T-helper 2 cell treated with Interferon-gamma antibody and Interleukin-4, amounts not matched to agents 5 μg/mL and 100 μg/mL, for 36 hours (primary cell): Measurements from ENCODE around the gene NKX2-2.
A peak's percentile ranks its signal among the peaks of the same experiment; 100 is the strongest.

Experiments
- DNase-seq: peaks from one replicate; pipeline ENCODE4 v3.0.0; 2021; ENCODE audit warnings: low spot score
- H3K27ac Mint-ChIP-seq: one replicate; pipeline ENCODE4 v1.8.0; 2021; ENCODE audit warnings: mild to moderate bottlenecking, mixed read lengths
- H3K27me3 Mint-ChIP-seq: one replicate; pipeline ENCODE4 v1.8.0; 2021; ENCODE audit warnings: low read depth, mixed read lengths
- H3K36me3 Mint-ChIP-seq: one replicate; pipeline ENCODE4 v1.8.0; 2021; ENCODE audit warnings: low read depth, mixed read lengths
- H3K4me1 Mint-ChIP-seq: one replicate; pipeline ENCODE4 v1.8.0; 2021; ENCODE audit warnings: low read depth, mixed read lengths
- H3K4me3 Mint-ChIP-seq: one replicate; pipeline ENCODE4 v1.8.0; 2022; ENCODE audit warnings: mild to moderate bottlenecking, moderate library complexity, mixed read lengths
- H3K9me3 Mint-ChIP-seq: one replicate; pipeline ENCODE4 v1.8.0; 2021; ENCODE audit warnings: mixed read lengths

Gene NKX2-2

GRCh38 chr20:21534453-21534852 is 20.6 kb upstream of the NKX2-2 start:
- no peaks in the 10 kb centered on the region for H3K9me3 Mint-ChIP-seq
- H3K36me3 Mint-ChIP-seq: no peaks in the 10 kb centered on the region
- peaks cover 2% of the 10 kb centered on the region for H3K4me1 Mint-ChIP-seq
- H3K4me3 Mint-ChIP-seq: no peak overlapping the region
- H3K27ac Mint-ChIP-seq: no peak overlapping the region
- DNase-seq: no peak
- peaks cover 29% of the 10 kb centered on the region for H3K27me3 Mint-ChIP-seq

- peaks cover 61% of the 10 kb centered on the region for H3K27me3 Mint-ChIP-seq
- no peaks in the 10 kb centered on the region for H3K9me3 Mint-ChIP-seq
- peaks cover 2% of the 10 kb centered on the region for H3K4me1 Mint-ChIP-seq
- H3K4me3 Mint-ChIP-seq: no peak overlapping the region
- no peak for DNase-seq
- H3K27ac Mint-ChIP-seq: no peak overlapping the region
- H3K36me3 Mint-ChIP-seq: no peaks in the 10 kb centered on the region
These were observed 16.0 kb upstream of the NKX2-2 start for GRCh38 chr20:21529863-21530262.

GRCh38 chr20:21528870-21529269 is 15.0 kb upstream of the NKX2-2 start:
- no peaks in the 10 kb centered on the region for H3K9me3 Mint-ChIP-seq
- H3K4me1 Mint-ChIP-seq: peaks cover 2% of the 10 kb centered on the region

GRCh38 chr20:21527908-21528307 is 14.0 kb upstream of the NKX2-2 start:
- H3K4me3 Mint-ChIP-seq: no peak overlapping the region
- peaks cover 70% of the 10 kb centered on the region for H3K27me3 Mint-ChIP-seq
- no peak overlapping the region for H3K27ac Mint-ChIP-seq
- no peaks in the 10 kb centered on the region for H3K36me3 Mint-ChIP-seq
- DNase-seq: no peak
- no peaks in the 10 kb centered on the region for H3K9me3 Mint-ChIP-seq
- H3K4me1 Mint-ChIP-seq: peaks cover 3% of the 10 kb centered on the region

More at GRCh38 chr20:21528870-21529269, 15.0 kb upstream of the NKX2-2 start:
- peaks cover 67% of the 10 kb centered on the region for H3K27me3 Mint-ChIP-seq
- H3K27ac Mint-ChIP-seq: no peak overlapping the region
- H3K36me3 Mint-ChIP-seq: no peaks in the 10 kb centered on the region
- H3K4me3 Mint-ChIP-seq: no peak overlapping the region
- DNase-seq: no peak

- H3K4me1 Mint-ChIP-seq: peaks cover 3% of the 10 kb centered on the region
- H3K27ac Mint-ChIP-seq: no peak overlapping the region
- H3K36me3 Mint-ChIP-seq: no peaks in the 10 kb centered on the region
- H3K27me3 Mint-ChIP-seq: peaks cover 63% of the 10 kb centered on the region
- no peaks in the 10 kb centered on the region for H3K9me3 Mint-ChIP-seq
- DNase-seq: no peak
- H3K4me3 Mint-ChIP-seq: no peak overlapping the region
These were observed 12.9 kb upstream of the NKX2-2 start for GRCh38 chr20:21526776-21527175.

- H3K4me3 Mint-ChIP-seq: no peak overlapping the region
- no peaks in the 10 kb centered on the region for H3K36me3 Mint-ChIP-seq
- no peak overlapping the region for H3K27ac Mint-ChIP-seq
- no peak for DNase-seq
- H3K27me3 Mint-ChIP-seq: peaks cover 81% of the 10 kb centered on the region
- H3K9me3 Mint-ChIP-seq: no peaks in the 10 kb centered on the region
- H3K4me1 Mint-ChIP-seq: peaks cover 1% of the 10 kb centered on the region
These were observed 10.0 kb upstream of the NKX2-2 start for GRCh38 chr20:21523895-21524294.

GRCh38 chr20:21523281-21523868 is 9.5 kb upstream of the NKX2-2 start:
- DNase-seq: no peak
- no peaks in the 10 kb centered on the region for H3K36me3 Mint-ChIP-seq
- no peaks in the 10 kb centered on the region for H3K9me3 Mint-ChIP-seq
- H3K27me3 Mint-ChIP-seq: peaks cover 84% of the 10 kb centered on the region
- H3K27ac Mint-ChIP-seq: peak overlapping the region; percentile 74
- H3K4me3 Mint-ChIP-seq: peak overlapping the region; percentile 17
- H3K4me1 Mint-ChIP-seq: peaks cover 1% of the 10 kb centered on the region

- peaks cover 1% of the 10 kb centered on the region for H3K4me1 Mint-ChIP-seq
- H3K9me3 Mint-ChIP-seq: no peaks in the 10 kb centered on the region
- no peak for DNase-seq
- no peaks in the 10 kb centered on the region for H3K36me3 Mint-ChIP-seq
- H3K4me3 Mint-ChIP-seq: no peak overlapping the region
- H3K27me3 Mint-ChIP-seq: peaks cover 87% of the 10 kb centered on the region
- peak overlapping the region; percentile 74 for H3K27ac Mint-ChIP-seq
These were observed 8.8 kb upstream of the NKX2-2 start for GRCh38 chr20:21522481-21523280.

- Mint-ChIP-seq H3K27ac (no peak overlapping the region), H3K4me3 (no peak overlapping the region), H3K9me3 (no peaks in the 10 kb centered on the region), H3K36me3 (no peaks in the 10 kb centered on the region), H3K27me3 (peaks cover 88% of the 10 kb centered on the region), H3K4me1 (peaks cover 1% of the 10 kb centered on the region)
- DNase-seq: no peak
These were observed 8.0 kb upstream of the NKX2-2 start for GRCh38 chr20:21521596-21522480.

GRCh38 chr20:21520702-21521595 is 7.1 kb upstream of the NKX2-2 start:
- no peak for DNase-seq
- H3K27ac Mint-ChIP-seq: peak overlapping the region; percentile 83
- peak overlapping the region; percentile 21 for H3K4me3 Mint-ChIP-seq
- H3K36me3 Mint-ChIP-seq: no peaks in the 10 kb centered on the region
- no peaks in the 10 kb centered on the region for H3K9me3 Mint-ChIP-seq
- peaks cover 1% of the 10 kb centered on the region for H3K4me1 Mint-ChIP-seq
- H3K27me3 Mint-ChIP-seq: peaks cover 88% of the 10 kb centered on the region

- peaks cover 78% of the 10 kb centered on the region for H3K27me3 Mint-ChIP-seq
- H3K4me1 Mint-ChIP-seq: peaks cover 1% of the 10 kb centered on the region
- H3K36me3 Mint-ChIP-seq: no peaks in the 10 kb centered on the region
- H3K4me3 Mint-ChIP-seq: no peak overlapping the region
- peak overlapping the region; percentile 20 for H3K27ac Mint-ChIP-seq
- no peaks in the 10 kb centered on the region for H3K9me3 Mint-ChIP-seq
- no peak for DNase-seq
These were observed 5.3 kb upstream of the NKX2-2 start for GRCh38 chr20:21519136-21519584.

- Mint-ChIP-seq H3K4me3 (no peak overlapping the region), H3K27ac (peak overlapping the region; percentile 5), H3K36me3 (no peaks in the 10 kb centered on the region), H3K4me1 (peaks cover 1% of the 10 kb centered on the region), H3K9me3 (no peaks in the 10 kb centered on the region), H3K27me3 (peaks cover 74% of the 10 kb centered on the region)
- no peak for DNase-seq
These were observed 4.6 kb upstream of the NKX2-2 start for GRCh38 chr20:21518292-21518991.
